Ramos (cell line): ENCODE data around the gene TMEM163.

Experiments
- in situ Hi-C: fragments of 300-500 bp; cut with MboI; formaldehyde crosslinking; loops from one replicate; pipeline ENCODE4 v1.14.3; 2022; ENCODE audit warnings: low sequenced_read_pairs; ENCODE audit not compliant: unreplicated experiment

TMEM163 gene

DNA sequence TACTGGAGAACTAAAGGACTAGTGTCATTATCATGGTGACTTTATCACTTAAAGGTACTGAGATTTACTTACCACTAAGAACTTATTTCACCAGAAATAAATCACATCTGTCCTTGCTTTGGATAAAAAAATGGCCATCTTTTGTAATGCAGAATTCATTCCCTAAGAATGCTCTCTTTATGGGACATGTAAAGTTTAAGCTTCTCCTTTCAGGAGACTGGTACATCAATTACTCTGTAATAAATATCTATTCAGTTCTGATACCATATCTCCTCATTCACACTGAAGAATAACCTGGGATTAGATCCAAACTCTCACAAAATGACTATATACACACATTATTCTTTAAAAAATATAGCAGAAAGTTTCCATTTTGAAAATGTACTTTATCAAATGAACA, 24.4 kb downstream of the TMEM163 start:
- in situ Hi-C loops = no loop called here

DNA sequence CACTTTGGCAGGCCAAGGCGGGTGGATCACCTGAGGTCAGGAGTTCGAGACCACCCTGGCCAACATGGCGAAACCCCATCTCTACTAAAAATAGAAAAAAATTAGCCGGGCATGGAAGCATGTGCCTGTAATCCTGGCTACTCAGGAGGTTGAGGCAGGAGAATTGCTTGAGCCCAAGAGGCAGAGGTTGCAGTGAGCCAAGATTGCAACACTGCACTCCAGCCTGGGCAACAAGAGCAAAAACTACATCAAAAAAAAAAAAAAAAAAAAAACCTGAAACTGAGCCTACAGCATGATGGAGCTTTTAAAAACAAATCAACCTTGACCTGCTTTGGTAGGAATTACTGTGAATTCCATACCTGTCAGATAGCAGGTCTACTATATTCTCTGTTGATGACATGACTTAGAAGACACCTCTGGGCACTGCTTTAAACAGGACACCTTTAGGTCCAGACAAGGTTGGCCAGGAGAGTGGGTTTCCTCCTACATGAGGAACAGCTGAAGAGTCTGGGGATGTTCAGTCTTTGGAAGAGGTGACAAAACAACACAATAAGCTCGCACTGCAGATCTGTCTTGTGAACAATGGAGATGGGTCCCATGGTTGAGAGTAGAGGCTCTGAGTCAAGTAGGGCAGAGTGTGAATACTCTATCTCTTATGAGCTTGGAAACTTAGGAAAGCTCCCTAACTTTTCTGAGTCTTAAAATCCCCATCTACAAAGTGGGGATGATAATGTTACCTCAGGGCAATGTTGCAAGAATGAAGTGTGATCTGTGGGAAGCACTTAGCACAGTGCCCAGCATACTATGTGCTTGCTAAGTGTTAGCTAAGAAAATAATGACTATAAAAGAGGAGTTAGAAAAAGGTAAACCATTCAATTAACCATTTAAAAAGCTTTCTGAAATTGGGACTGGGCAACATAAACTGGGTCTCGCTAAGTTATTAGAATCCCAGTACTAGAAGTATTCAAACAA, 25.2 kb downstream of the TMEM163 start:
- in situ Hi-C loops = no loop called here

DNA sequence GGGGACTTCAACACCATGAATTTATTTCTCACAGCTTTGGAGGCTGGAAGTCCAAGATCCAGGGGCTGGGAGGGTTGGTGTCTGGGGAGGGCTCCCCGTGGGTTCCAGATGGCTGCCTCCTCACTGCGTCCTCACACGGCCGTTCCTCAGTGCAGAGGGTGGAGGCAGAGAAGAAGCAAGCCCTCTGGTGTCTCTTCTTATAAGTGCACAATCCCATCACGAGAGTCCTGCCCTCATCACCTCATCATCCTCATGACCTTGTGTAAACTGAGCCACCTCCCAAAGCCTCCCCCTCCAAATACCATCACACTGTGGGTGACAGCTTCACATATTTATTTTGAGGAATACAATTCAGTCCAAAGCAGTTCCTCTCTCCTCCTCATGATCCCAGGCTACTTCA, 26.3 kb downstream of the TMEM163 start:
- in situ Hi-C loops = no loop called here

DNA sequence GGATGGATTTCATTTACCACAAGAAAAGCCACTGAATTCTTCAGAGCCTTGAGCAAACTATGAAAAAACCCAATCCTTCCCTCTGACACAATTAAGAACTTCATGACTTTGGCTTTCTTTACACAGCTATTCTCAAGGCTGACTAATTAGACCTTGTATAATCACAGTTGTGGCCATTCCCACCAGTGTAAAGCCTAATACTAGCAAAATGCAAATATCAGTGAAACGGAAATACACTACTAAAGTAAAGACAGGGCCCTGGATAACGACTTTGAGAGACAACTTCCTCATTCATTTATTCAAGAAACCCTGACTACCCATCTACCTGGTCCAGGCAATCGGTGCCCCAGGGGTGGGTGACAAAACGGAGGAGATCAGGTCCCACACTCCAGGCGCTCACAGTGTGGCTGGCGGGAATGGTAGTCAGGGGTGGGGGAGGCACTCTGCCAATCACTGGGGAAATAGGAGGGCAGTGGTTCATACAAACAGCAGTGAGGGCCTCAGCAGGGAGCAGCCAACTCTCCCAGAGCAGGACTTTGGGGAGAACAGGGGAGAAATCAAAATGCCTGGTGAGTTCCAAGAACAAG, 28.1 kb downstream of the TMEM163 start:
- in situ Hi-C loops = no loop called here

DNA sequence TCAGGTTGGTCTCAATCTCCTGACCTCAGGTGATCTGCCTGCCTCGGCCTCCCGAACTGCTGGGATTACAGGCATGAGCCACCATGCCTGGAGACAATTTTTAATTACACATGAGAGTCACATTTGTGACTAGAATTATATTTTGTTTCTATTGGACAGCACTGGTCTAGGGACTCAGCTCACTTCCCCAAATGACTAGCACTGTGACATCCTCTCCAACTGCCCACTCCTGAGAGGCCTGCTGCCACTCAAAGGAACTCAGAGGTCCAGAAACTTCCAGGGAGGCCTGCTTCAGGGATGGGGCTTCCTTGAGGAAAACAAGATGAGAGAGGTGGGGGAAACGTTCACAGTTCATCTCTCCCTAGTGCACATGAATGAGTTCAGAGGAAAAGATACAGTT, 29.5 kb downstream of the TMEM163 start:
- in situ Hi-C loops = no loop called here

DNA sequence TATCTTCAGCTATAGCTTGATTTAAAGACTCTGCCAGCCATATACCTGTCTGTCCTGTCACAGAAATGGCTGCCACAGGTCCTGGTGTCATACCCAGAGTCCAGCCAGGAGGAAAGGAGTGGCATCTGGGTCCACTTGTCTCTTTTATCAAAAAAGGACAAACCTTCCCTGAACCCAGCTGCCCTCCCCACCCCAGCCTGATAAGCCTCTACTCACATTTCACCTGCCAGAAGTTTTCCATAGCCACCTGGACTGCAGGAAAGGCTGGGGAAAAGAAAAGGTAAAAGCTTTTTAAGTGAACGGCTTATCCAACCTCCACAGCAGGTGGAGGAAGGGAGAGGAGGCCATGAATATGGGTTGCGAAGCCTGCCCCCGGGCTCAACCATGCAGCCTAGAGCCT, 32.8 kb downstream of the TMEM163 start:
- in situ Hi-C loops = no loop called here

DNA sequence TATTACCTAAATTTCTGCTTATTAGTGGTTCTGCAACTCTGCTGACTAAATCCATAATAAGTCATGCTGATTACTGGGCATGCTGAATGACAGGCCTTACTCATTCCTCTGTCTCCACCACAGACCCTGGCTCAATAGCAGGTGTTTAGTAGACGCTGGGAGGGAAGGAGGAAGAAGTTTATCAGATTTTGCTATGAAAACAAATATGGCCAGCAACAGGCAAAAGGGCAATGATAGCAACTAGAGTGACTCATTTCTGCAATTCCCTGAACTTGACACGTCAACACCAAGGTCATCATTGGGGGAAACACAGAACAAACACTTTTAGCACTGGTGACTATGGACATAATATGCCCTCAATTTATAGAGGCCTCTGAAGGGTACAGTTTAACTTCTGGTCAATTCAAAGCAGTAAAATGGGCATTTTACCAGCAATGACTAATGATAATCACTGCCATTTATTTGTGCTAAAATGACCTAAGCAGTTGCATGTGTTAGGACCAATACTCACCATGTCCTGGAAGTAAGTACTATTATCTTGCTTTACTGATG, 35.2 kb downstream of the TMEM163 start:
- in situ Hi-C loops = no loop called here

DNA sequence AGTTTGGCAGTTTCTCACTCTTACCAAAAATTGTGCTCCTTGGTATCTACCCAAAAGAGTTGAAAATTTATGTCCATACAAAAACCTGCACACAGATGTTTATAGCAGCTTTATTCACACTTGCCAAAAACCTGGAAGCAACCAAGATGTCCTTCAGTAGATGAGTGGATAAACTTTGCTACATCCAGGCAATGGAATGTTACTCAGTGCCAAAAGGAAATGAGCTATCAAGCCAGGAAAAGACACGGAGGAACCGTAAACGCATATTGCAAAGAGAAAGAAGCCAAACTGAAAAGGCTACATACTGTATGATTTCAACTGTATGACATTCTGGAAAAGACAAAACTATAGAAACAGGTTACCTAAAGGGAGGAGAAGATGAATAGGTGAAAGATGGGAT, 36.1 kb downstream of the TMEM163 start:
- in situ Hi-C loops = no loop called here

DNA sequence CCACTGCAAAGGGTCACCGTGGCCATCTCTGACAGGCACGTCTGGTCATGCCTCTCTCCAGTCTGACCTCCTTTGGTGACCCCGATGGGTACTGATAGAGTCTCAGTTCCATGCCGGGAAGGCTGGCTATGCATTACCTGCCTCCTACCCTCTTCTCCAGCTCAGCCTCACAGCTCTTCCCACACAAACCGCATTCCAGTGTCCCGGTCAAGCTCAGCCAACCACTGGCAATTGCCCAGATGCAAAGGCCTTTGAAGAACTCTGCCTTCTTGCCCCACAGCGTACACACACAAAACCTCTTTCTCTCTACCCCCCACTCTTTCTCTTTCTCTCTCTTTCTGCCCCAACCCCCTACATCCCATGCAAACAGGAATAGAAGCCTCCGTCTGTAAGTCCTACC, 37.6 kb downstream of the TMEM163 start:
- in situ Hi-C loops = no loop called here

DNA sequence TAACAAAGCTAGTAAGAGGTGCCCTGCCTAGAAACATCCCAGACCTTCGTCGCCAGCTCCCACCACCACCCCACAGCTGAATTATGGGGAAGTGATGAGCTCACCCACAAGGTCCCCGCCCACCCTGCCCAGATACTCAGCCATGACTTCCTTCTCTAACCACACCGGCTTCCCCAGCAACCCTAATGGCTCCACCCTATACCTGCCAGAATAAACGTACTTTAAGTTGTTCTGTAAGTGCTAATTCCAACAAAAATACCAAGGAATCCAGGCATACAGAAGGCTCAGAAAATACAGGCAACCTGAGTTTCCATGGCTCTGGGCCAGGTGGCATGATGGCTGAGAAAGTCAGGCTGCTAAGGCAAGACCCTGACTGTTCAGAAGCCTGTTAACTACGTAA, 39.1 kb downstream of the TMEM163 start:
- in situ Hi-C loops = no loop called here

DNA sequence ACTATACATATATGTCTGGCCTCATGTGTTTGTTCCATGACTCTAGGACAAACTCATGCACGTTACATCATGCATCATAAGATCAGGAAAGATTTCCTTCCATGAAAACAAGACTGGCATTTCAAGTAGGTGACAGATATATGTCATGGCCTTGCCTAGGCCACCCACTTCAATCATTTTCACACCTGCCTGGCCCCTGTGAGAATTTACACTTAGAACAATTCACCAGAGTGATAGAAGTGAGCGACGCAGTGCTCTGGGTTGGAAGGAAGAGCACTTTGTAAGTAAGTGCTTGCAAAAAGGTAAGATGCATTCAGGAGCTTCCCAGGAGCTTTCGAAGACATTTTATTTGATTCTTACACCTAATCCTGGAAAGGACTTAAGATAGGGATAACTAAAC, 39.5 kb downstream of the TMEM163 start:
- in situ Hi-C loops = no loop called here

DNA sequence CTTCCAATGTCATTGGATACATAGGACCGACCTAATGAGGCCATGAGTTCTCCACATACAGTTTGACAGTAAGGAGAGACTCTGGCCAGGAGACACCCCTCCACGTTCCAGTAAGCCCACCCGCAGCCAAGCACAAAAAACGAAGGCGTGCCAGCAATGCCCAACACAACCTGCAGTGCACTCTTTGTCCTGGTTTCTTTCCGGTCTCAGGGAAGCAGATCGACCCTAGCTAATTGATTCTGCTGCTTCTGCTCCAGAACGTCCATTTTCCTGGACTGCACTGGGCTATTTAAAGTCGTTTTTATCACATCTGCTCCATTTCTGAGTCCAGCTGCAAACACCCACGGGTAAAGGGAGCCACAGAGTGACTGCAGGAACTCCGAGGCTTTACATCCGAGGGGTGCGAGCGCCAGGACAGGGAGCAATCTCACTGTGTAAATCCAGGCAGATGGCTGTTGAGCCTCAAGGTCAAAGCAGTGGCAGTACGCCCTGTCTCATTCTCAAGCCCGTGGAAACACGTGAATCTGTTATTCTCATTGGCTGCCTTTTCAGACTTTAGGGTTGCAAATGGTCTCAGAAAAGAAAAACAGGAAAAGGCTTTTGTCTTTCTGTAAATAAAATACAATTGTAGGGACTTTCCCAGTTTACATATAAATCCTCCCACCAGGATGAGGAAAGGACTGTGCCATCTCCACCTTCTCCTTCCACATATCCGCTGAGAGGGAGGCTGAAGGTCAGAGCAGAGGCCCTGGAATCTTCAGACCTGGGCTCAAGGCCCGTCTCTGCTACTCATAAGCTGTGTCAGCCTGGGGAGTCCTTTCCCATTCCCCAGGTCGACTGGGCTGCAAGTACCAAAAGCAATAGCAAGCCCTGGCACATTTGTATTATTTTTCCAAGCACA, 40.7 kb downstream of the TMEM163 start:
- in situ Hi-C loops = no loop called here

DNA sequence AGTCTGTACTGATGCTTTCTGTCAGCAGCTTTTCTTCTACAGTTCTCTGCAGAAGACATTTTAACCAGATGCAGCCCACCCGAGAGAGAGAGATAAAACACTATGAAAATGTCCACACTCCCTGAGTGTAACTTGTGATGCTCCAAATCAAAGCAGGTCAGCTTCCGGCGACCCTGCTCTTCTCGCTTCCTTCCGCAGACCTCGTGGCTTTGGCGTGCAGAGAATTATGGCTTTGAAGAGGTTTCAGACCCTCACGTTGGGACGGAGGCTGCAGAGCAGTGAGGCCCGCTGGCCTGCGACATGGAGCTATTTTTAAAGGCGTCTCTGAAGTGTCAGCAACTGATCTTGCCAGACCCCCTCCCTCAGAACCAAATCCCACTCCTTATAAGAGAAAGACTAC, 41.8 kb downstream of the TMEM163 start:
- in situ Hi-C loops = no loop called here

DNA sequence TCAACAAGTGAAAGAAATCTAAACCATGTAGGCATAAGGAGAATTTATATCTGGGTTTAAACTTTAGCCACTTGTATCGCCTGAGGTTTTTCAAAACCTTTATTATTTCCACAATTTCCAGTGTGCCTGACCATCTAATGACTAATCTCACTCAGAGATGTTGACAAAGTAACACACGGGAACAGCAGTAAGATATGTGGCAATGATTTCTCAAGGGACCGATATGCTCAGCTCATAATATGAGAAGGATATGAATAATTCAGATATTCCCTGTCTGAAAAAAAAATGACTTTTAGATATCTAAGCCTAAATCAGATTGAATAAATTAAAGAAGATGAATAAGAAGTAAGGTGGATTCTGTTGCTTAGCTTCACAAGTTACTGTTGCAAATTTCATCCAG, 43.5 kb downstream of the TMEM163 start:
- in situ Hi-C loops = no loop called here

DNA sequence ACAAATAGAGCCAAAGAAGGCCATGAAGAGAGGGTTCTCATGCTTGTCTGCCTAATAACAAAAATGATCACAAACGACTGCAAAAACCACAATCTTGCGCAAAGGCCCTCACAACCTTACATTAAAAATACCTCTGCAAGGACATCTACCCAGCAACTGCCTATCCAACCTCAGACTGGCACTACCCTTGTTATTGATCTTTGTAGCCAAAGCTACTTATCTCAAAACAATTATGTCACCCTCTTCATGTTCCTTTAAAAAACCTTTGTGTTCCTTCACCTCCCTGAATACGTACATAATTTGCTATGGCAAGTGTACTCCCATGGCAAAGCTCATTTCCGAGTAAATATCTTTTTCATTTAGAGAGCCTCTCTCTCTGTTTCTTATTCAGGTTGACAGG, 44.1 kb downstream of the TMEM163 start:
- in situ Hi-C loops = no loop called here

DNA sequence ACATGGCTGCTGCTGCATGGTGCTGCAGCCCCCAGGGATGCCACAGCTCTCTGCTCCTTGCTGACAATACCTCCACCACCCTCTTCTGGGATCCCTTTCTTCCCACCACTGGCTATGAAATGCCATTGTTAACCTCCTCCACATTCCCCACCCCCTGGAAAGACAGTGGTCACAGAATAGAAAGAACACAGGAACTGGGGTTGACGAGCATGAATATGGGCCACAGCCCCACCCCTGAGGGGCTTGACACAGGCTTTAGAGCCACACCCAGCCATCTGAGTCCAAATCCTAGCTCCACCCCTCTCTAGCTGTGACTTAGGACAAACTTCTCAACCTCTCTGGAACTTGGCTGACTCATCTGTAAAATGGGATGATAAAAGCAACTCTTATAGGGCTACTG, 47.3 kb downstream of the TMEM163 start:
- in situ Hi-C loops = no loop called here

DNA sequence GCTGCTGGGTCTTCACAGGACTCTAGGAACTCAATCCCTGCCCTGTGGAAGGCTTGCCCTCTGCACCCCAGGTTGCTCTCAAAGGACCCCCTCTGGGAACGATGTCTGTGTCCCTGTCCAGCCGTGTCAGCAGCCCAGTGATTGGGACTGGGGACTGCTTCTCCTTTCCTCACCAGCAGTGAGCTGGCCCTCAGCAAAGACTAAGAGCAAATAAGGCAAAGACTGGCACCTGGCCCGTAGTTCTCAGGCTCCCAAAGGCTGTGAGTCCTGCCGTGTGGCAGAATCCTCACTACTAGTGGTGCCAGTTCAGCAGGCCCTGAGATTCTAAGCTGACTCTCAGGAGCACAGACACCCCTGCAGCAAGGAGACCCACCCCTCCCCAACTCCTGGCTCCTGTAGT, 47.8 kb downstream of the TMEM163 start:
- in situ Hi-C loops = no loop called here

DNA sequence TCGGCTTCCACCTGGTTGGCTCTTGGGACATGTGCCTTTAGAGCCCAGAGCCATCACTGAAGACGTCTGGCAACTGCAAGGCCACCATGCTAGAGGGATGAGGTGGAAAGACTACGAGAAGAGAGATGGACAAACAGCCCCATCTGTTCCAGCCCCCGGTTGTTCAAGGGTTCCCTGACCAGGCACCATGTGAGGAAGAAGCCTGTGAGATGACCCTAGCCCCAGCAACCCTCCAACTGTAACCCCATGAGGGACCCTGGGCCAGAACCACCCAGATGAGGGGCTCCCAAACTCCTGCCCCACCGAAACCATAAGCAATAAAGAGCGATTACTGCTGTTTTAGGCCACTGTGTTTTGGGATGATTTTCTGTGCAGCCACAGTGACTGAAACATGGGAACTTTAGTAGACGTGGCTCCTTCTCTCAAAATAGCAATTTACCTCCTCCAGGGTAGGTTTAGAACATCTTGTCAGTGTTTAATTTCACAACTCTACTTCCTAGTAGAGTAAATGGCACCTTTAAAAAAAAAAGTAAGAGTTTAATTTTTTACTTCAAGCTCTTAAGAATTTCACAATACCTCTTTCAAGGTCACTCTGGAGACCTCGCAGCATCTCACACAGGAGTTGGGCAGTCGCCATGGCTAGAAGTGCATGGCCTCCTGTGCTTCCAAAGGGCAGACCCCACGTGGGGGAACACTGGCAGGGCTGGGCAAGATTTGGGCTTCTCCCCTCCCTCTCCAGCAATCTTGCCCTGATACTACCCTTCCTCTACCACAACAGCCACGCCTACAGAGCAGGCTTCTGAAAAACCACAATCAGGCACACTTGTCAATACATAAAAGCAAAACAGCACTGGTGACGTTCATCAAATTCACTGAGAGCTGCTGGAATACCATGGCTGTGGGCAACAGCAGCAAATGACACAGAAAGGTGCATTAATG, 48.8 kb downstream of the TMEM163 start:
- in situ Hi-C loops = no loop called here

DNA sequence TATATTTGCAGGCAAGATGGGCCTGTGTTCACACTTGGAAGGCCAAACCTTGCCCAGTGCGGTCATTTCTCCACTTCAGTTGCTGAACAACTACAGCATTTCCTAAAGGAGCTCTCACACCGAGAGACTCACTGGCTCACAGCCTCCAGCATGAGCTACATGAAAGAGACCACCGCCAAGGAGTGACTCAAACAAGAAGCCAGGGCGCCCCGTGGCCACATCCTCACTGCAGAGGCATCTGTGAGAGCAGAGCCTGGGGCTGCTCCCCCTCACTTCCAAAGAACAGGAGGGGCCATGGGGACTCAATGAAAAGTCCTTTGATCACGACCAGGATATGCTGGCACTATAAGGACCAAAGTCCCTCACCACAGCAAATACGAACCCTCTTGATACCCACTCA, 50.0 kb downstream of the TMEM163 start:
- in situ Hi-C loops = no loop called here

DNA sequence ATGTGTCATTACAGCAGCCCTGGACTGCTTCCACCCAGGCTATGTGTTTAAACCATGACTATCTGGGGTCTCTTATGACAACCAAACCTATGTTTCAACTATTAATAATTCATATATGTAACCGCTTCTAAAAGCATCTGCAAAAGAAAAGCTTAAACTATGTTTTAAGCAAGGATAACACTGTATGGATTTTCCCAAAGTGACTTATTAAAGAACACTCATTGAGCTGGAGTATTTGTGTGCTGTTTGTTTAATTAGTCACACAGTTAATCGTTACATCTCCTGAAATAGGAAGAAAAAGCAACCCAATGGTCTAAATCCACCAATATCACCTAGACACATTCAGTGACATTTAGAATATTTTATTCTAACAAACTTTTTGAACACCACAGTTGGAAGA, 51.3 kb downstream of the TMEM163 start:
- in situ Hi-C loops = no loop called here
